Activated B cell treated with CpG ODN at 0.5 μM for 24 hours (primary cell): ENCODE results near the gene SERTM2. TPM values are rescaled to one million over a fixed set of nuclear protein-coding genes. Genes with fewer than 3 reads are reported as not detected.

ENCODE experiments used
- ATAC-seq: fragments of 200-7000 bp; cut with Tn5 transposase; one replicate; pipeline ENCODE4 v1.10.0; 2021; ENCODE audit warnings: low read depth, mild to moderate bottlenecking, moderate library complexity
- CTCF ChIA-PET: fragments of 350-600 bp; sonication (Branson Sonifier 250); formaldehyde crosslinking; loops from one replicate; lab custom pipeline; 2021; ENCODE audit warnings: antibody characterized with exemption; lab: Charles Lee
- POLR2A ChIA-PET: fragments of 350-600 bp; sonication (Branson Sonifier 250); formaldehyde crosslinking; loops from one replicate; lab custom pipeline; 2021; ENCODE audit warnings: antibody characterized with exemption; lab: Charles Lee
- DNase-seq: peaks from one replicate; pipeline ENCODE4 v3.0.0; 2022
- H3K27ac Mint-ChIP-seq: one replicate; pipeline ENCODE4 v1.8.0; 2020; ENCODE audit warnings: mixed read lengths
- H3K27me3 Mint-ChIP-seq: one replicate; pipeline ENCODE4 v1.8.0; 2021; ENCODE audit warnings: mixed read lengths
- H3K36me3 Mint-ChIP-seq: one replicate; pipeline ENCODE4 v1.8.0; 2021; ENCODE audit warnings: low read depth, mixed read lengths
- H3K4me1 Mint-ChIP-seq: one replicate; pipeline ENCODE4 v1.8.0; 2021; ENCODE audit warnings: mixed read lengths
- H3K4me3 Mint-ChIP-seq: one replicate; pipeline ENCODE4 v1.8.0; 2020; ENCODE audit warnings: mild to moderate bottlenecking, mixed read lengths
- H3K9me3 Mint-ChIP-seq: one replicate; pipeline ENCODE4 v1.8.0; 2020; ENCODE audit warnings: mixed read lengths
- intact Hi-C: fragments of 100-400 bp; cut with micrococcal nuclease; formaldehyde crosslinking; loops from one replicate; pipeline ENCODE4 v1.15.1; 2024
- total RNA-seq: library from RNA; stranded (reverse); gene quantifications from 2 replicates; pipeline ENCODE4 v1.2.3, GENCODE V29; 2022
- TF ChIP-seq, protein P1 (sequence below): fragments of 200-600 bp; IDR thresholded peaks from one replicate; pipeline ENCODE4 v1.8.0; 2022; ENCODE audit warnings: antibody characterized with exemption, mild to moderate bottlenecking

SERTM2 gene
- total RNA-seq, 1 donor from 2014 or later, result not detected

- Mint-ChIP-seq H3K27ac (no peak overlapping the region), H3K36me3 (no peaks in the 10 kb centered on the region), H3K4me1 (no peaks in the 10 kb centered on the region), H3K4me3 (no peak overlapping the region), H3K27me3 (no peaks in the 10 kb centered on the region), H3K9me3 (peaks cover 2% of the 10 kb centered on the region)
- ATAC-seq (no peak), DNase-seq (no peak)
- intact Hi-C loops, result no loop called here
- POLR2A ChIA-PET, result no interaction called here
- TF ChIP-seq, protein P1, sequence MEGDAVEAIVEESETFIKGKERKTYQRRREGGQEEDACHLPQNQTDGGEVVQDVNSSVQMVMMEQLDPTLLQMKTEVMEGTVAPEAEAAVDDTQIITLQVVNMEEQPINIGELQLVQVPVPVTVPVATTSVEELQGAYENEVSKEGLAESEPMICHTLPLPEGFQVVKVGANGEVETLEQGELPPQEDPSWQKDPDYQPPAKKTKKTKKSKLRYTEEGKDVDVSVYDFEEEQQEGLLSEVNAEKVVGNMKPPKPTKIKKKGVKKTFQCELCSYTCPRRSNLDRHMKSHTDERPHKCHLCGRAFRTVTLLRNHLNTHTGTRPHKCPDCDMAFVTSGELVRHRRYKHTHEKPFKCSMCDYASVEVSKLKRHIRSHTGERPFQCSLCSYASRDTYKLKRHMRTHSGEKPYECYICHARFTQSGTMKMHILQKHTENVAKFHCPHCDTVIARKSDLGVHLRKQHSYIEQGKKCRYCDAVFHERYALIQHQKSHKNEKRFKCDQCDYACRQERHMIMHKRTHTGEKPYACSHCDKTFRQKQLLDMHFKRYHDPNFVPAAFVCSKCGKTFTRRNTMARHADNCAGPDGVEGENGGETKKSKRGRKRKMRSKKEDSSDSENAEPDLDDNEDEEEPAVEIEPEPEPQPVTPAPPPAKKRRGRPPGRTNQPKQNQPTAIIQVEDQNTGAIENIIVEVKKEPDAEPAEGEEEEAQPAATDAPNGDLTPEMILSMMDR, result no peak
- CTCF ChIA-PET, result no interaction called here
Observed at GRCh38 chrX:111483135-111483534, 28.3 kb upstream of the SERTM2 start.

GRCh38 chrX:111483881-111484280, 27.6 kb upstream of the SERTM2 start:
- TF ChIP-seq, protein P1, result no peak

DNA sequence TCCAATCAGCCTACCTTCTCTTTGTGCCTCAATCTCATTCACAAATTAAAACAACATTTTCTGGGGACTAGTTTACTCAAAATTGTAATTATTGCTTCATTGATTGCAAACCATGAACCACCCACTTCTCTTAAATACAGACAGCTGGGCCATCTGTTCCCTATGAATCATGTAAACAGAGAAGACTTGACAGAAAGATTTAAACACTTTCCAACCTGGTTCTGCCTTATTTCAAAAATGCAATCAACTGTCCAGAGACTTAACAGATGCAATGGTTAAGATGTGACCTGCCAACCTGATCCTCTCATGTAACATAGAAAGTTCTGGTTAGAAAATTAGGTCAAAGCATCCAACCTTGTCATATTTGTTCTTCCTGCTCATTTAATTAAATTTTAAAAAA, 20.8 kb upstream of the SERTM2 start:
- CTCF ChIA-PET, result no interaction called here
- DNase-seq, result no peak
- H3K4me1 Mint-ChIP-seq, result no peaks in the 10 kb centered on the region
- no peaks in the 10 kb centered on the region for H3K9me3 Mint-ChIP-seq
- no peaks in the 10 kb centered on the region for H3K36me3 Mint-ChIP-seq
- peaks cover 1% of the 10 kb centered on the region for H3K27me3 Mint-ChIP-seq
- H3K27ac Mint-ChIP-seq, result no peak overlapping the region
- TF ChIP-seq, protein P1, result no peak
- H3K4me3 Mint-ChIP-seq, result no peak overlapping the region
- POLR2A ChIA-PET, result no interaction called here
- intact Hi-C loops, result no loop called here
- no peak for ATAC-seq

More at GRCh38 chrX:111483881-111484280, 27.6 kb upstream of the SERTM2 start:
- Mint-ChIP-seq H3K27me3 (no peaks in the 10 kb centered on the region), H3K27ac (no peak overlapping the region), H3K4me3 (no peak overlapping the region), H3K4me1 (no peaks in the 10 kb centered on the region), H3K9me3 (peaks cover 2% of the 10 kb centered on the region), H3K36me3 (no peaks in the 10 kb centered on the region)
- ATAC-seq (no peak), DNase-seq (no peak)
- ChIA-PET POLR2A (no interaction called here), CTCF (no interaction called here)
- intact Hi-C loops, result no loop called here

- DNase-seq, result no peak
- Mint-ChIP-seq H3K36me3 (no peaks in the 10 kb centered on the region), H3K4me1 (no peaks in the 10 kb centered on the region), H3K4me3 (no peak overlapping the region), H3K27me3 (peaks cover 1% of the 10 kb centered on the region), H3K27ac (no peak overlapping the region), H3K9me3 (no peaks in the 10 kb centered on the region)
- POLR2A ChIA-PET, result no interaction called here
- intact Hi-C loops, result no loop called here
- CTCF ChIA-PET, result no interaction called here
- ATAC-seq, result no peak
- TF ChIP-seq, protein P1, result no peak
Observed at GRCh38 chrX:111492085-111492484, 19.4 kb upstream of the SERTM2 start.

- intact Hi-C loops, result no loop called here
- Mint-ChIP-seq H3K27me3 (no peaks in the 10 kb centered on the region), H3K9me3 (no peaks in the 10 kb centered on the region), H3K27ac (no peak overlapping the region), H3K4me3 (no peak overlapping the region), H3K36me3 (no peaks in the 10 kb centered on the region), H3K4me1 (no peaks in the 10 kb centered on the region)
- CTCF ChIA-PET, result no interaction called here
- DNase-seq (no peak), ATAC-seq (no peak)
- TF ChIP-seq, protein P1, result no peak
- POLR2A ChIA-PET, result no interaction called here
Observed at GRCh38 chrX:111498538-111499103, 12.8 kb upstream of the SERTM2 start.
